ENCODE results near the gene BRIP1.

The BRIP1 gene

DNA sequence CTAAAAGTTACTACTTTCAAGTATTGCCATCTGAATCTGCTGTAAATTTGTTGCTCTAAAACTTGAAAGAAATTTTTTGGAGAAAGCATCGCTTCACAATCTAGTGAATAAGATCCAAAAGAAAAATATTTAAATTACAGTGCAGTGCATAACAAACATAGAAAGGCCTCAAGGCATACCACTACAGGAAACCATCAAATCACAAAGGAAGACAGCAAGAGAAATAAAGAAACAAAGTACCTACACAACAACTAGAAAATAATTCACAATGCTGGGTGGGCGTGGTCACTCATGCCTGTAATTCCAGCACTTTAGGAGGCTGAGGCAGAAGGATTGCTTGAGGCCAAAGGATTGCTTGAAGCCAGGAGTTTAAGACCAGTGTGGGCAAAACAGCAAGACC, 104.9 kb downstream of the BRIP1 start:
- H3K79me2 ChIP-seq (ENCODE audit: insufficient read depth, low read depth), result no peaks in the 10 kb centered on the region
- H4K20me1 ChIP-seq (ENCODE audit: insufficient read depth), result no peaks in the 10 kb centered on the region
- H3K4me2 ChIP-seq, result no peak overlapping the region
- peaks cover 24% of the 10 kb centered on the region for H3K4me1 ChIP-seq (ENCODE audit: low read depth, poor library complexity, severe bottlenecking)
- no peak overlapping the region for H3K4me3 ChIP-seq (IDR thresholded peaks at IDR 0.05; ENCODE audit: insufficient read depth, low read depth, low read length)
- no peak overlapping the region for H3K9ac ChIP-seq
- H2AFZ ChIP-seq (ENCODE audit: low read depth), result no peak overlapping the region
- H3K27me3 ChIP-seq (ENCODE audit: insufficient read depth, low read depth), result no peaks in the 10 kb centered on the region
- TF ChIP-seq, protein P1, sequence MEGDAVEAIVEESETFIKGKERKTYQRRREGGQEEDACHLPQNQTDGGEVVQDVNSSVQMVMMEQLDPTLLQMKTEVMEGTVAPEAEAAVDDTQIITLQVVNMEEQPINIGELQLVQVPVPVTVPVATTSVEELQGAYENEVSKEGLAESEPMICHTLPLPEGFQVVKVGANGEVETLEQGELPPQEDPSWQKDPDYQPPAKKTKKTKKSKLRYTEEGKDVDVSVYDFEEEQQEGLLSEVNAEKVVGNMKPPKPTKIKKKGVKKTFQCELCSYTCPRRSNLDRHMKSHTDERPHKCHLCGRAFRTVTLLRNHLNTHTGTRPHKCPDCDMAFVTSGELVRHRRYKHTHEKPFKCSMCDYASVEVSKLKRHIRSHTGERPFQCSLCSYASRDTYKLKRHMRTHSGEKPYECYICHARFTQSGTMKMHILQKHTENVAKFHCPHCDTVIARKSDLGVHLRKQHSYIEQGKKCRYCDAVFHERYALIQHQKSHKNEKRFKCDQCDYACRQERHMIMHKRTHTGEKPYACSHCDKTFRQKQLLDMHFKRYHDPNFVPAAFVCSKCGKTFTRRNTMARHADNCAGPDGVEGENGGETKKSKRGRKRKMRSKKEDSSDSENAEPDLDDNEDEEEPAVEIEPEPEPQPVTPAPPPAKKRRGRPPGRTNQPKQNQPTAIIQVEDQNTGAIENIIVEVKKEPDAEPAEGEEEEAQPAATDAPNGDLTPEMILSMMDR (conservative IDR thresholded peaks at IDR 0.05; ENCODE audit: low read depth, low read length), result no peak
- H3K27ac ChIP-seq, result no peak overlapping the region
- no peaks in the 10 kb centered on the region for H3K36me3 ChIP-seq (ENCODE audit: insufficient read depth)

DNA sequence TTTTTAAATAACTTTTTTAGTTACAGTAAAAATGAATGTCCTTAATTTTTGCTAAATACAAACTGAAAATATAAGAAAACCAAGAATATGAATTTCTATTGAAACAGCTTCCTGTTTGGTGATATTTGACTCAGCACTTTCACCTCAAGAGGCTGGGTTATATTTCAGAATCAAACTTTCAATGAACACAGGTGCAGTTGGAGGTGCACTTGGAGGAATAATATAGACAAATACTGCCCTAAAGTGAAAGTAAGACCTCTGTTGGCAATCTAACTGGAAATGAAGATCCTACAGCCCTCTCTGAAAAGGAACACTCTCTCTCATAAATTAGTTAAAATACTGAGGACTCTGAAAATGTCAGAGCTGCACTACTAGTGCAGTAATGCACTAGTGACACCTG, 106.2 kb downstream of the BRIP1 start:
- Histone ChIP-seq H3K27ac (no peak overlapping the region), H3K36me3 (ENCODE audit: insufficient read depth) (no peaks in the 10 kb centered on the region), H3K9ac (no peak overlapping the region), H2AFZ (ENCODE audit: low read depth) (no peak overlapping the region), H3K27me3 (ENCODE audit: insufficient read depth, low read depth) (no peaks in the 10 kb centered on the region), H3K4me1 (ENCODE audit: low read depth, poor library complexity, severe bottlenecking) (peaks cover 24% of the 10 kb centered on the region), H4K20me1 (ENCODE audit: insufficient read depth) (no peaks in the 10 kb centered on the region), H3K4me2 (peak overlapping the region; percentile 28; the same call in 1 of the 2 replicates), H3K79me2 (ENCODE audit: insufficient read depth, low read depth) (no peaks in the 10 kb centered on the region), H3K4me3 (IDR thresholded peaks at IDR 0.05; ENCODE audit: insufficient read depth, low read depth, low read length) (no peak overlapping the region)
- TF ChIP-seq, protein P1 (conservative IDR thresholded peaks at IDR 0.05; ENCODE audit: low read depth, low read length), result no peak

DNA sequence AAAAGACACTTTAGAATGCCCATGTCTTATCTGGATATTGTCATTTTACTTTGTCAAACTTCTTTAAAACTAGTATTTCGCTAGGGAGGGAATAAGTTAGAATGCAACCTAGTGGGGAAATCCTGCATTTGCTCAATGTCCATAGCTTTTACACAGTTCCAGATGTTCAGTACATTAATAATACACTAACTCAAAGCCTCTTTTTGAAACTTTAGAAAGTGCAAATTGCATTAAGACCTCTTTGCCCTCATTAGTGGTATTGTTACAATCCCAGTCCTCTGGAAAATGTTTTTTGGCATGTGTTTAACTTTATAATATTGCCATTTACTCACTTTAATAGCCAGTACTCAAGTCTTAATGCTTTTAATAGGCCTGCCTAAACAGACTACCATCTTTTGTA, 106.8 kb downstream of the BRIP1 start:
- H3K4me3 ChIP-seq (IDR thresholded peaks at IDR 0.05; ENCODE audit: insufficient read depth, low read depth, low read length), result no peak overlapping the region
- no peaks in the 10 kb centered on the region for H3K79me2 ChIP-seq (ENCODE audit: insufficient read depth, low read depth)
- no peak overlapping the region for H3K9ac ChIP-seq
- no peaks in the 10 kb centered on the region for H3K27me3 ChIP-seq (ENCODE audit: insufficient read depth, low read depth)
- H3K4me1 ChIP-seq (ENCODE audit: low read depth, poor library complexity, severe bottlenecking), result peaks cover 25% of the 10 kb centered on the region
- peak overlapping the region; percentile 28; the same call in 1 of the 2 replicates for H3K4me2 ChIP-seq
- H3K36me3 ChIP-seq (ENCODE audit: insufficient read depth), result no peaks in the 10 kb centered on the region
- TF ChIP-seq, protein P1 (conservative IDR thresholded peaks at IDR 0.05; ENCODE audit: low read depth, low read length), result no peak
- no peaks in the 10 kb centered on the region for H4K20me1 ChIP-seq (ENCODE audit: insufficient read depth)
- no peak overlapping the region for H2AFZ ChIP-seq (ENCODE audit: low read depth)
- H3K27ac ChIP-seq, result no peak overlapping the region

DNA sequence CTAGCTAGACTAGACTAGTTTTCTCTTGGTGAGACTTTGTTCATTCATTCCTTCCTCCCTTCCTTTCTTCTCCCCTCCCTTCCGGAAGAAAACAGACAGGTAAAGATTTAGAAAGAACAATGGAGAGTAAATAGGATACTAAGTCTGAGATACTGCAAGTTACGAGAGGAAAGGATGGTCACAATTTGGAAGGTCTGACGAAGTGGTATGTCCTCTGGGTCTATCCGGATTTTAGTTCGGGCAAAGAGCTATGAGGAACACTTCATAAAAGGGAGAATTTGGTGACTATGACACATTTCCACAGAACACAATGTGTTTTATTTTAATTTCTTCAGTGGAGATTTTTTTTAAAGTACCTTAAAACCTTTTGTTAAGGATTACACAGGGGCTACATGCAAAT, 107.7 kb downstream of the BRIP1 start:
- TF ChIP-seq, protein P1 (conservative IDR thresholded peaks at IDR 0.05; ENCODE audit: low read depth, low read length), result no peak
- no peak overlapping the region for H3K27ac ChIP-seq
- H3K4me2 ChIP-seq, result no peak overlapping the region

More for the DNA sequence above, 107.7 kb downstream of the BRIP1 start:
- Histone ChIP-seq H3K79me2 (ENCODE audit: insufficient read depth, low read depth) (no peaks in the 10 kb centered on the region), H3K27me3 (ENCODE audit: insufficient read depth, low read depth) (no peaks in the 10 kb centered on the region), H3K4me1 (ENCODE audit: low read depth, poor library complexity, severe bottlenecking) (peaks cover 34% of the 10 kb centered on the region), H2AFZ (ENCODE audit: low read depth) (no peak overlapping the region), H3K36me3 (ENCODE audit: insufficient read depth) (no peaks in the 10 kb centered on the region), H3K9ac (no peak overlapping the region), H3K4me3 (IDR thresholded peaks at IDR 0.05; ENCODE audit: insufficient read depth, low read depth, low read length) (no peak overlapping the region), H4K20me1 (ENCODE audit: insufficient read depth) (no peaks in the 10 kb centered on the region)

All from KMS-11 (cell line).